Stimulated activated CD8-positive, alpha-beta memory T cell treated with anti-CD3 and anti-CD28 coated beads, Interleukin-12 subunit alpha, Interleukin-12 subunit beta, amount 100 ng/mL, for 1 hour (primary cell): ENCODE results near the gene TUBB.
A peak's percentile ranks its signal among the peaks of the same experiment; 100 is the strongest.
"Not testable (repeated sequence)": the region's sequence is repeated elsewhere in the genome, so short reads cannot be mapped to it uniquely, and the experiment has no call there.

Experiments used
- DNase-seq: peaks from one replicate; pipeline ENCODE4 v3.0.0-alpha.2; 2020; ENCODE audit warnings: low read depth

The TUBB gene

DNA sequence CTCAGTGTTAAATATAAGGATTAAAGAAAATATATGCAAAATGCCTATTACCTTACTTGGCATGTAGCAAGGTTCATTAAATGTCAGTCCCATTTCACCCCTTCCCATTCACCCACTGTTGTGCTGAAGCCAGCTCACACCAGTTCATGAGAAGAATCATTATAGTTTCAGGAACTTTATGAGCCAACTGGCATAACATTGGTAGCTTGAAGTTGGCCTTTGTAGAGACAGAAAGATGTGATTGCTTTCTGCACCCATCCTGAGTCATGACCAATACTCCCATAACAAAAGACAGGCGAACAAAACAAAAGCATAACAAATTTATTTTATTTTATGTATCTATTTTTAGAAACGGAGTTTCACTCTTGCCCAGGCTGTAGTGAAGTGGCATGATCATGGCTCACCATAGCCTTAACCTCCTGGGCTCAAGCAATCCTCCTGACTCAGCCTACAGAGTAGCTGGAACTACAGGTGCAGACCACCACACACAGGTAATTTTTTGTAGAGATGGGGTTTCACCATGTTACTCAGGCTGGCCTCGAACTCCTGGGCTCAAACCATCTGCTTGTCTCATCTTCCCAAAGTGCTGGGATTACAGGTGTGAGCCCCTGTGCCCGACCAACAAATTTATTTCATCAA, 41.8 kb downstream of the TUBB start:
- DNase-seq, result no peak

DNA sequence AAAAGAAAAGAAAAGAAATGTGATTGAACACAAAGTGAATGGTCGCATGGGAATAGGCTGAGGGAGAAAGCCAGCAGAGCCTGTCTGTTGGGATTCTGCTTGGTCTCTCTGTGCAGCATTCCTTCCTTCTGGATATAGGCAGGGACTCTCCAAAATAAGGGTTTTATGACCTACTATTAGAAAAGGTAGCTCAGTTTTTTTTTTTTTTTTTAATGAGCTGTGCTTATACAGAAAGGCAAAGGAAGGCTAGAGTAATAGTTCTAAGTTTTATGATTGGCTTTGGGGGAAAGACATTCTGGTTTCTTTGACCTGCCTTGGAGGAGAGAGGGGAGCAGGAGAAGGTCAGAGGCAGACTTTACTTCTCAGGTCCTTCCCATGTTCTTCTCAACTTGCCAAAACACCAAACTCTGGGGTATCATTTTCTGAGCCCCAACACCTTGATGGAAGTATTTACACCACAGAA, 43.0 kb downstream of the TUBB start:
- DNase-seq, result no peak

DNA sequence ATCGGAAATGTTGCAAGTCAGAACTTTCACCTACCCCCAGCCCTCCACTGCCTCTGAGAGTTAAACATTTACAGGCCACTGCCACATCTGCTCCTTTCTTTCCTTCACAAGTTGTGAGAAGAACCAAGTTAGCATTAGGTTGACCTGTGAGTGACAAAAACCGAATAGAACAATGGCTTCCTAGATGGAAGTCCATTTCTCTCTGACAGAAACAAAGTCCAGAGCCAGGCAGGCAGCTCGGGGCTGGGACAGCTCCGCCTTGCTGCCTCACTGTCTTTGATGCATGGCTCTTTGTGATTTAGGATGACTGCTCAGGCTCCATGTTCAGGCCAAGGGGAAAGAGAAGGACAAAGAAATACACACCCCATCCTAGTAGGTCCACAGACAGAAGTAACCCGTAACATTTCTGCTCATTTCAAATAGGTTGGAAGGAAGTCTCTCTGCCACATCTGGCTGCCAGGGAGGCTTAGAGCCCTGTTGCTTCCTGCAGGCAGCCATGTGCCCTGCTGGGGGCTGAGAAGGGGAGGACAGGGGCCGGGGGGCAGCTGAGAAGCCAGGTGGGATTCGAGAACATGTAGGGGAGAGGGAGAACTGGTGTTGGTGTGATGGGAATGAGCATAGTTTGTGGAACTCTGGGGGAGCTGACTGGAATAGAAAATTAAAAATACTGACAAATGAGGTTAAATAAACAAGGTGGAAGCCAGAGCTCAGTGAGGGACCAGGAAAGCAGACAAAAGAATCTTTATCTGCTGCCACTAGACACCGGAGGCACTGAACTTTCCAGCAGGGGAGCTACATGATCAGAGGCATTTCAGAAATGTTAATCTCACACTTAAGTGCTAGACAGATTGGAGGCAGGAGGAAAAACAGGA, 43.7 kb downstream of the TUBB start:
- DNase-seq, result no peak

DNA sequence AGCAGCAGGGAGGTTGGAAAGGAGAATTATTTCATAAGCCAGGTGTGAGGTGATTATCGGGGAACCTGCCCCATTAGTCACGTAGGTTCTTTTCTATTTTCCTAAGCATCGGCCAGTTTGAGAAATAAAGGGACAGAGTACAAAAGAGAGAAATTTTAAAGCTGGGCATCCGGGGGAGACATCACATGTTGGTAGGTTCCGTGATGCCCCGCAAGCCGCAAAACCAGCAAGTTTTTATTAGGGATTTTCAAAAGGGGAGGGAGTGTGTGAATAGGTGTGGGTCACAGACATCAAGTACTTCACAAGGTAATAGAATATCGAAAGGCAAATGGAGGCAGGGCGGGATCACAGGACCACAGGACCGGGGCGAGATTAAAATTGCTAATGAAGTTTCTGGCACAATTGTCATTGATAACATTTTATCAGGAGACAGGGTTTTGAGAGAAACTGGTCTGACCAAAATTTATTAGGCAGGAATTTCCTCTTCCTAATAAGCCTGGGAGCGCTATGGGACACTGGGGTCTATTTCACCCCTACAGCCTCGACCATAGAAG, 44.4 kb downstream of the TUBB start:
- DNase-seq, result not testable (repeated sequence)

DNA sequence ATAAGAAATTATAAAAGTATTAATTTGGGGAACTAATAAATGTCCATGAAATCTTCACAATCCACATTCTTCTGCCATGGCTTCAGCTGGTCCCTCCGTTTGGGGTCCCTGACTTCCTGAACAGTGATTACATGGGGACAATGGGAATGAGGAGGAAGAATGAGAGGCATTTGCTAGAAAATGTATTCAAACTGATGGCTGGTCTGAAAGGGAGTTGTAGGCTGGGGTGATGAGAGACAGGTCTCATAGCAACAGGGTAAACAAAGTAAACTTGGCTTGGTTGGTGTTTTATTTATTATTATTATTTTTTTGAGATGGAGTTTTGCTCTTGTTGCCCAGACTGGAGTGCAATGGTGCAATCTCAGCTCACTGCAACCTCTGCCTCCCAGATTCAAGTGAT, 45.3 kb downstream of the TUBB start:
- DNase-seq, result not testable (repeated sequence)

DNA sequence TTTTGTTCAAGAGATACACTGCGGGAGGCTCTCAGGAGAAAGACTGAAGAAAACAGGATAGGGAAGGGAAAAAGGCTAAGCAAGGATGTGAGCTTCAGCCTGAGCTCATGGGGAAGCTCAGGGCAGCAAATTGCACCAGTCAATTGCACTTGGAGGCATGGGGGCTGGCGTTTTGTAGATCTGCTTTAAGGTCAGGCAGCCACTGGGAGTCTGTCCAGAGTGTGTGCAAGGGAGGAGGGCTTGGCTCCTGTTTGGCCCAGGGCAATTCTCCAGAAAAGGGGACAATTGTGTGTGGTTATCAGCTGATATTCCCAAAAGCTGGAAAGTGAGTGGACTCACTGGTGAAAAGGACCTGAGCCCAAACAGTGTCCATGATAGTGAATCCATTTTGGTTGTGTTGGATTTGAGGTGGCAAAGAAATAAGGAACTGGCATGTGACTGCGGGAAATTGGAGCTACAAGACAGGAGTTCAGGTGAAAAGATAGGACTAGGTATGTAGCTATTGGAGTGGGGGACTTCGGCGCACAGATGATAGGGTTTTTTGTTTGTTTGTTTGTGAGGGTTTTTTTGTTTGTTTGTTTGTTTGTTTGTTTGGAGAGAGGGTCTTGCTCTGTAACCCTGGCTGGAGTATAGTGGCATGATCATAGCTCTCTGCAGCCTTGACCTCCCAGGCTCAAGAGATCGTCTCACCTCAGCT, 46.5 kb downstream of the TUBB start:
- no peak for DNase-seq

DNA sequence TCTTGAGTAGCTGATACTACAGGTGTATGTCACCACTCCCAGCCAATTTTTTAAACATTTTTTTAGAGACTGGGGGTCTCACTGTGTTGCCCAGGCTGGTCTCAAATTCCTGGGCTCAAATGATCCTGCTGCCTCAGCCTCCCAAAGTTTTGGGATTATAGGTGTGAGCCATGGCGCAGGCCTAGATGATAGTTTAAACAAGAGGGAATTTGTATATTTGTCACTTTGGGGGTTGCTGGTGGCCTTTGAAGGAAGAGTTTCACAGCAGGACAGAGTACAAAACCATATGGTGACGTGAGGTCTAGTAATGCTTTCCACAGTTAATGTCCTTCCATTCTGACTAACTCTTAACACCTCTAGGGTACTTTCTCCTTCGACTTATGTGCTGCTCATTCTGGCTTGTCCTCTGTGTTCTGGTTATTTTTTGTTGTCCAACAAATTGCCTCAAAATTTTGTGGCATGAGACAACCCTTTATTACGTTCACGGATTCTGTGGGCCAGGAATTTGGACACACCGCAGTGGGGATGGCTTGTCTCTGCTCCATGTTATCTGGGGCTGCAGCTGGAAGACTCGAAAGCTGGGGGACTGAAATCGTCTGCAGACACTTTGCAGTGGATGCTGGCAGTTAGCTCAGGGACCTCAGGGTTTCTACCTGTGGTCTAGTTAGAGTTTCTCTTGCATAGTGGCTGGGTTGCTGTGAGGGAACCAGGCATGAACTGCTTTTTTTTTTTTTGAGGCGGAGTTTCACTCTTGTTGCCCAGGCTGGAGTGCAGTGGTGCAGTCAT, 47.2 kb downstream of the TUBB start:
- no peak for DNase-seq

DNA sequence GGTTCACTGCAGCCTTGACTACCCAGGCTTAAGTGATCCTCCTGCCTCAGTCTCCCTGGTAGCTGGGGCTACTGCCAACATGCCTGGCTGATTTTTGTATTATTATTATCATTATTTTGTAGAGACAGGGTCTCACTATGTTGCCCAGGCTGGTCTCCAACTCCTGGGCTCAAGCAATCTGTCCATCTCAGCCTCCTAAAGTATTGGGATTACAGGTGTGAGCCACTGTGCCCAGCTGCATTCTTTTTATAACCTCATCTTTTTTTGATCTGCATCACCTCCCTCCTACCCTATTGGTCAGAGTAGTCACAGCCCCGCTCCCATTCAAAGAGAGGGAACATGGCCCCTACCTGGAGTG, 47.8 kb downstream of the TUBB start:
- no peak for DNase-seq

DNA sequence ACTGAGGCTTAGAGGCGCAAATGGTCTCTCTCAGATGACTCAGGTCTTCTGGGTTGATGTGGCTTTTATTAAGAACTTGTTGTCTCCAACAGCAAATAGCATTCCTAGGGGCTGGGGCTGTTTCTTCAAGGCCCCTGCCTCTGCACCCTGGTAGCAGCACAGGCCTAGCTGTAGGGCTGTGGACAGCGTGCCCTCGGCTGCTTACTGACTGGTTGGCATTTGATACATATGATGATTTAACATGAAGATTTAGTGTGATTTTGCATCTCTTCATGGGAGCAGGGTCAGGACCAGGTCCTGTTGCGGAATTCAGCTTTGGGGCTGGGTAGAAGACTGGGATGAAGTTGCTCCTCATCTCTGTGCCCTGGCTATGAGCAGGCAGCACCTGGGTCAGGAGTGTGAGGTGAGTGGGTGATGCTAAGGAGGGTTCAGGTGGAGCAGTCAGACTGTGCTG, 48.5 kb downstream of the TUBB start:
- no peak for DNase-seq

DNA sequence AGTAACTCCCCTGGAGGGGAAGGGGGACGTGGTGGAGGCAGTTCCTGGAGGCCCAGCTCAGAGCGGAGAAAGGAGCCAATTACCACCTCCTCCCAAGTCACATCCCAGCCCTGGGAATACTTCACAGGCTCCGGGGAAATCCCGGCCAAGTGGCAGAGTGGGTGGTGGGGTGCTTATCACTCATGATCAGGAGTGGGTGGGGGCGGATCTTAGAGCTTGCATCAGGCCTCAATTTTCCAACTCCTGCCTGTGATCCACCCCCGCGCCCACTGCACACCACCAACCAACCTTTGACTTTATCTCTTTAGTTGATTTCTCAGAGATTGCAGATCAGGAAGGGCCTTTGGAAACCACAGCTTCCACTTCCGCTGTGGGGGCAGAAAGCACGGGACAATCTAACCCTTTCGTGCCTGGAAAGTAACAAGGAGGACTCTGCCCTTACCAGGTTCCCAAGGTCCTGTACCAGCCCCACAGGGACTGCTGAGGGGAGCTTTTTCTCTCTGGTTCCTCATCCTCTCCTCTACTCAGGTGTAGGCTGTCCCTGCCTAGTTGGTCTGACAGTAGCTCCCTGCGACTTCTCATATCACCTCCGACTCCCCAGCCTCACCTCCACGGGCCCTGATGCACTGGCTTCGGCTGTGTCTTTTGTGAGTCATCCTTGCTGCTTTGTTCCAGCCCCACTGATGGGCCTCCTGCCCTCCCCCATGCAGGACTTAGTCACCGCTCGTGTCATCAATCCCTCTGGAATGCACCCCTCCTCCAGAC, 49.1 kb downstream of the TUBB start:
- DNase-seq, result peak; percentile 57

DNA sequence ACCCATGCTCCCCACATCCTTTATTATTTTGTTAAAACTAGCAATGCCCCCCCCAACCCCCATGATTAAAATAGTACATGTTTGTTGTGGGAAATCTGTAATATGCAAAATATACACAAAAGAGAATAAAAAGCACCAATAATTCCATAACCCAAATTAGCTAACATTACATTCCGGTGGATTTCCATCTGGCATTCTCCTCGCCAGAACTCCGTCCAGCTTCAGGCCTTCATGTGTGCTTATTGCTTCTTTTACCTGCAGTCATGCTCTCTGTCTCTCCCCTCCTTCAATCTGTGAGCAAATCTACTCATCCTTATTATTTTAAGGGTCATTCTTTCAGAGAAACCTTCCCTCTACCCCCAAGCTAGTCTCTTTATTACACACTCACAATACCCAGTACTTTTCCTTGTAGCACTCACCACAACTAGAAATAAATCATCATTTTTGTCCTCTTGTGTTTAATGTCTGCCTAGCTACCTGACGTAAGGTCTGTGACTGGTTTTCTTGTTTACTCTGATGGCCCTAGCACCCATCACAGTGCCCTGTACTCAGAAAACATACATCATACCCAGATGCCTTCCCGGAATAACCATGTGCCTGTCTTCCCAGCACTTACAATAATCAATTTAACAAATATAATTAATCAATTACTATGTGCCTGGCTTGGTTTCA, 49.8 kb downstream of the TUBB start:
- DNase-seq, result no peak

DNA sequence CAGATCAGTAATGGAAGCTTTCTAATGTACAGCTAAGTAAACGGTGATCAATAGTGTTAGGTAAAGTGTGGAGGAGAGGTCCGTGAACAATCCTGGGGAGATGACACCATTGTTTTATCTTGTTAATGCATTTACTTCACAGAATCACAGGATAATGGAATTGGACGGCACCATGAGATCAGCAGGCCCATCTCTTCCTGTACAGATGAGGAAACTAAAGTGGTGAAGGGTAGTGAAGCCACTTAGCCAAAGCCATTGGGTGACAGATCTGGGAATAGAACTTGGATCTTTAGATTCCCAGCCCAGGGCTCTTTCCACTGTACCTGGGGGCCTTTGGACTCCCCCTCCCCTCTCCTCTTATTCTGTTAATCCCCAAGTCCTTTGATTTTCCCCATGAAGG, 50.4 kb downstream of the TUBB start:
- DNase-seq, result no peak

DNA sequence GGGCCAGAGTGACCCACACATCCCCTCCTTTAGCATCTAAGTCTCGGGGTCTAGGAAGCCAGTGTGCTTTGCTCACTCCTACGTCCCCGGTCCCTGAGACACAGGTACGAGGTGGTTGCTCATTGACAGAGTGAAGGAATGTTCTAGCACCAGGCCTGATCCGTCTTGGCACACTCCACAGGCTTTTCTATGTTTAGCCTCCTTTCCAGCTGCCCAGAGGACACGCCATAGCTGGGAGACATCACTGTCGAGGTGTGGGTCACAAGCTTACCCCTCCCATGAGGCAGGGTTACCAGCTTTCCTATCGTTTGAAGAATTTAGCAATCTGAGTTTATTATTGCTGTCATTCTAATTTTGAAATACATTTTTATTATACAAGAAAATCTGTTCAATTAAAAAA, 54.5 kb downstream of the TUBB start:
- DNase-seq, result no peak
